Esophagus squamous epithelium (tissue), 4 donors: ENCODE results near the gene IGF1R.

Experiments used
- CTCF ChIP-seq, 6 experiments: fragments of 450-650 bp in 4 of 6; fragments of 200-600 bp in 2 of 6; sonication (generic) in 2 of 6; IDR thresholded peaks; one replicate each; pipeline ENCODE4 v1.5.1; 2016 to 2019; ENCODE audit warnings: antibody characterized with exemption in 6 of 6, mild to moderate bottlenecking in 4 of 6, moderate library complexity in 4 of 6
- POLR2A ChIP-seq, 4 donors: fragments of 450-650 bp; IDR thresholded peaks; one replicate each; pipeline ENCODE4 v1.6.1; 2017; ENCODE audit warnings: antibody characterized with exemption in 4 of 4, mild to moderate bottlenecking in 4 of 4, moderate library complexity in 3 of 4

- no peak for TF ChIP-seq POLR2A (IDR thresholded peaks at IDR 0.05)
- no peak for TF ChIP-seq CTCF (IDR thresholded peaks at IDR 0.05)
Measured at GRCh38 chr15:98958076-98958475, 309.7 kb downstream of the IGF1R start.
